Activated effector memory CD4-positive, alpha-beta T cell treated with anti-CD3 and anti-CD28 coated beads, Interleukin-2, amount 50 U/mL, for 16 hours (primary cell): ENCODE measurements around the gene NEGR1.

Experiments
- DNase-seq: peaks from one replicate; pipeline ENCODE4 v3.0.0-alpha.2; 2020

Gene NEGR1

GRCh38 chr1:71424536-71424935, 857.8 kb downstream of the NEGR1 start:
- no peak for DNase-seq

GRCh38 chr1:71422221-71422620, 860.1 kb downstream of the NEGR1 start:
- no peak for DNase-seq

GRCh38 chr1:71417421-71417820, 864.9 kb downstream of the NEGR1 start:
- DNase-seq = no peak

- no peak for DNase-seq
Observed at GRCh38 chr1:71414179-71414578, 868.2 kb downstream of the NEGR1 start.

GRCh38 chr1:71413441-71414175, 868.7 kb downstream of the NEGR1 start:
- DNase-seq = no peak

GRCh38 chr1:71400050-71400449, 882.3 kb downstream of the NEGR1 start:
- DNase-seq = no peak

- no peak for DNase-seq
Observed at GRCh38 chr1:71399594-71399993, 882.7 kb downstream of the NEGR1 start.

GRCh38 chr1:71393301-71393700, 889.0 kb downstream of the NEGR1 start:
- no peak for DNase-seq

GRCh38 chr1:71390518-71390917, 891.8 kb downstream of the NEGR1 start:
- no peak for DNase-seq

GRCh38 chr1:71377886-71378285, 904.5 kb downstream of the NEGR1 start:
- DNase-seq = no peak

- no peak for DNase-seq
Observed at GRCh38 chr1:71372496-71372895, 909.8 kb downstream of the NEGR1 start.

GRCh38 chr1:71371581-71371980, 910.8 kb downstream of the NEGR1 start:
- DNase-seq = no peak

- no peak for DNase-seq
Observed at GRCh38 chr1:71364236-71364635, 918.1 kb downstream of the NEGR1 start.

- DNase-seq = no peak
Observed at GRCh38 chr1:71362691-71363090, 919.6 kb downstream of the NEGR1 start.

- no peak for DNase-seq
Observed at GRCh38 chr1:71362076-71362475, 920.3 kb downstream of the NEGR1 start.

- no peak for DNase-seq
Observed at GRCh38 chr1:71357708-71358107, 924.6 kb downstream of the NEGR1 start.

- DNase-seq = no peak
Observed at GRCh38 chr1:71351438-71351837, 930.9 kb downstream of the NEGR1 start.

- DNase-seq = no peak
Observed at GRCh38 chr1:71350805-71351204, 931.5 kb downstream of the NEGR1 start.

GRCh38 chr1:71350330-71350729, 932.0 kb downstream of the NEGR1 start:
- no peak for DNase-seq
